HL-60 (cell line): ENCODE results near the gene LCOR.

ENCODE experiments used
- DNase-seq, 2 experiments: peaks; one replicate each; pipeline ENCODE4 v3.0.0-alpha.2; 2010 to 2020; ENCODE audit warnings: low read depth in 1 of 2, low spot score in 1 of 2
- H3K27ac ChIP-seq: fragments of 250-450 bp; sonication (Bioruptor Pico); replicated peaks from 2 replicates; pipeline ENCODE4 v1.5.1; 2020; ENCODE audit warnings: mild to moderate bottlenecking, moderate library complexity
- H3K27me3 ChIP-seq: fragments of 250-450 bp; sonication (Bioruptor Pico); 2 replicates; pipeline ENCODE4 v1.5.1; 2021; ENCODE audit warnings: mild to moderate bottlenecking, moderate library complexity; ENCODE audit not compliant: insufficient read depth, poor library complexity, severe bottlenecking
- H3K4me3 ChIP-seq: replicated peaks from 2 replicates; pipeline ENCODE4 v1.5.1; 2011; ENCODE audit warnings: mild to moderate bottlenecking, control low read depth, low read length; ENCODE audit not compliant: insufficient read depth
- CTCF ChIP-seq: IDR thresholded peaks from one replicate; pipeline ENCODE4 v1.5.1; 2011; ENCODE audit warnings: low read length, control low read depth, inconsistent platforms; ENCODE audit not compliant: insufficient read depth
- GABPA ChIP-seq: IDR thresholded peaks from 2 replicates; pipeline ENCODE4 v1.6.1; 2012; ENCODE audit warnings: low read depth
- POLR2AphosphoS5 ChIP-seq: IDR thresholded peaks from 2 replicates; pipeline ENCODE4 v1.6.1; 2012; ENCODE audit warnings: low read depth
- REST ChIP-seq: IDR thresholded peaks from 2 replicates; pipeline ENCODE4 v1.6.1; 2012; ENCODE audit warnings: low read depth; ENCODE audit not compliant: insufficient replicate concordance
- SPI1 ChIP-seq: IDR thresholded peaks from 2 replicates; pipeline ENCODE4 v1.6.1; 2012; ENCODE audit warnings: low read depth, mild to moderate bottlenecking, borderline replicate concordance

LCOR gene

GRCh38 chr10:97001183-97001991 lies 169.3 kb downstream of the LCOR start:
- TF ChIP-seq GABPA (no peak), SPI1 (no peak), CTCF (no peak), POLR2AphosphoS5 (no peak)
- Histone ChIP-seq H3K4me3 (no peak overlapping the region), H3K27ac (no peak overlapping the region), H3K27me3 (no peaks in the 10 kb centered on the region)
- DNase-seq, result no peak

- H3K27ac ChIP-seq, result no peak overlapping the region
- DNase-seq, result no peak
- no peak overlapping the region for H3K4me3 ChIP-seq
- no peaks in the 10 kb centered on the region for H3K27me3 ChIP-seq
- TF ChIP-seq GABPA (no peak), REST (no peak), SPI1 (no peak), POLR2AphosphoS5 (no peak), CTCF (no peak)
Measured at GRCh38 chr10:97002670-97003069, 170.6 kb downstream of the LCOR start.

GRCh38 chr10:97003151-97003803 lies 171.2 kb downstream of the LCOR start:
- no peak overlapping the region for H3K4me3 ChIP-seq
- H3K27ac ChIP-seq, result no peak overlapping the region
- no peaks in the 10 kb centered on the region for H3K27me3 ChIP-seq
- no peak for DNase-seq
- TF ChIP-seq GABPA, result no peak
- no peak for TF ChIP-seq POLR2AphosphoS5
- TF ChIP-seq REST, result no peak
- no peak for TF ChIP-seq SPI1
- no peak for TF ChIP-seq CTCF
